UCSD-AML1 (cell line): ENCODE data around the gene KHDC4.
"Not testable (repeated sequence)": the region's sequence is repeated elsewhere in the genome, so short reads cannot be mapped to it uniquely, and the experiment has no call there.

Experiments
- DNase-seq: peaks from one replicate; lab custom pipeline; 2025; ENCODE audit not compliant: unreplicated experiment; lab: John Stamatoyannopoulos, UW

The KHDC4 gene

DNA sequence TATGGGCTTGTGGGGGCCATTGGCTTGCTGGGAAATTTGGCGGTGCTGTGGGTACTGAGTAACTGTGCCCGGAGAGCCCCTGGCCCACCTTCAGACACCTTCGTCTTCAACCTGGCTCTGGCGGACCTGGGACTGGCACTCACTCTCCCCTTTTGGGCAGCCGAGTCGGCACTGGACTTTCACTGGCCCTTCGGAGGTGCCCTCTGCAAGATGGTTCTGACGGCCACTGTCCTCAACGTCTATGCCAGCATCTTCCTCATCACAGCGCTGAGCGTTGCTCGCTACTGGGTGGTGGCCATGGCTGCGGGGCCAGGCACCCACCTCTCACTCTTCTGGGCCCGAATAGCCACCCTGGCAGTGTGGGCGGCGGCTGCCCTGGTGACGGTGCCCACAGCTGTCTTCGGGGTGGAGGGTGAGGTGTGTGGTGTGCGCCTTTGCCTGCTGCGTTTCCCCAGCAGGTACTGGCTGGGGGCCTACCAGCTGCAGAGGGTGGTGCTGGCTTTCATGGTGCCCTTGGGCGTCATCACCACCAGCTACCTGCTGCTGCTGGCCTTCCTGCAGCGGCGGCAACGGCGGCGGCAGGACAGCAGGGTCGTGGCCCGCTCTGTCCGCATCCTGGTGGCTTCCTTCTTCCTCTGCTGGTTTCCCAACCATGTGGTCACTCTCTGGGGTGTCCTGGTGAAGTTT is 7.8 kb upstream of the KHDC4 start:
- DNase-seq, result no peak

- DNase-seq, result peak; percentile 73
Measured at GRCh38 chr1:155940993-155941844, 7.0 kb upstream of the KHDC4 start, which contains the start of gene RXFP4. Gene RXFP4 (plus strand): TSS chr1:155941638. CDS start chr1:155941710, 72 bp downstream.

DNA sequence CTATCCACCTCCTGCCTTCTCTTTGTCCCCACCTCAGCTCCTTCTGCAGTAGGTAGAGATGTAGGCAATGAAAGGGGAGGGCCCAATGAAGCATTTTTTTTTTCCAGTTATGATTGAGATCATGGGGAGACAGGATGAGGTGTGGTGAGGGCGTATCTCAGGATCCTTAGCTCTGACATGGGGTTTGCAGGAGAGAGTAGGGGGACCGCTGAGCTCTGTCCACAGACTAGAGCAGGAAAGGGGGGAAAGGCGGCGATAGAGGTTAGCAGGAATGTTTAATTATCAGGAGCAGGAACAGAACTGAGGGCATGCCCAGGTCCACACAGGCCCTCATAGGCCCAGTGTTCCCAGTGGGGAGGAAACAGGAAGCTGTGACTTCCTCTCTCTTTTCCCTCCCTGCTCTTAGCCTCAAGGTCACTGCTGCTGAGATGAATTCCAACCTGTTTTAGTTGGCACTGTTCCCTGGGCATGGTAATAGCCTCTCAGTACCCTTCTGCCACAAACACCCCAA is 6.3 kb upstream of the KHDC4 start:
- peak; percentile 61 for DNase-seq

GRCh38 chr1:155938220-155938627 is 4.0 kb upstream of the KHDC4 start:
- no peak for DNase-seq

DNA sequence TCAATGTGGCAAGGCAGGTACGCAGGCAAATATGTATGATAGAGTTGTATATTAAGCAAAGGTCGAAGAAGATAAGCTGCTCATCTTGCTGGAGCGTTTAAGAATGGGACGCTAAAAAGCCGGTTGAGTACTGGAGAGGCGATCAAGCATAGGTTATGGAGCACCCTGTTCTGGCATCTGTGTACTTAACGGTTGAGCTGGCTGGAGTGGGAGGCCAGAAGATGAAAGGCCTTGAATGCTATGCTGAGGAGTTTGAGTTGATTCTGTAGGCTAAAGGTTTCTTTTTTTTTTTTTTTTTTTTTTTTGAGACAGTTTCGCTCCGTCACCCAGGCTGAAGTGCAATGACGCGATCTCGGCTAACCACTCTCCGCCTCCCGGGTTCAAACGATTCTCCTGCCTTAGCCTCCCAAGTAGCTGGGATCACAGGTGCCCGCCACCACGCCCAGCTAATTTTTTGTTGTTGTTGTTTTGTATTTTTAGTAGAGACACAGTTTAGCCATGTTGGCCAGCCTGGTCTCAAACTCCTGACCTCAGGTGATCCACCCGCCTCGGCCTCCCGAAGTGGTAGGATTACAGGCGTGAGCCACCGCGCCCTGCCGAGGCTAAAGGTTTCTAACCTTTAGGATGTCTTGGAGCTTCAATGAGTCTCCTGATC is 850 bp upstream of the KHDC4 start:
- DNase-seq, result no peak

DNA sequence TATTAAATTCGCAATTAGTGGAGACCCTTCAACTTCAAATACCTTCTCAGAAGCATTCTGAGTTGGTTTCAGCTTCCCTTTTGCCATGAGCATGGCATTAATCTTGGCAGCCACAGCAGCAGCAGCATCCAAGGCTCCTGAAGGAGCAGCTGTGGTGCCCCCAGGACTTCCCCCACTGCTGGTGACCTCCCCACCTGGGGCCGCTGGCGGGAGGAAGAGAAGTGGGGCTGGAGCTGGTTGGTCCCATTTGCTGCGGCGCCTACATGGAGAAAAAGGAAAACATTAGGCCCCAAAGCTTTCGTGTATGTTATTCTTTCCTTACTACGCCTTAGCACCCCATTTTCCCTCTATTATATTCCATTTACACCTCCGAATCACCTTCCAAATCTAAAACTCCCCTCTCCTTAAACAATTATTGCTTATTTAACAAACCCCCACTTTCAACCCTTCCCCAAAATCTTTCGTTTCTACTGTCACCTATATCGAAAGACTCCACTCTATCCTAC is 569 bp downstream of the KHDC4 start:
- DNase-seq, result no peak

DNA sequence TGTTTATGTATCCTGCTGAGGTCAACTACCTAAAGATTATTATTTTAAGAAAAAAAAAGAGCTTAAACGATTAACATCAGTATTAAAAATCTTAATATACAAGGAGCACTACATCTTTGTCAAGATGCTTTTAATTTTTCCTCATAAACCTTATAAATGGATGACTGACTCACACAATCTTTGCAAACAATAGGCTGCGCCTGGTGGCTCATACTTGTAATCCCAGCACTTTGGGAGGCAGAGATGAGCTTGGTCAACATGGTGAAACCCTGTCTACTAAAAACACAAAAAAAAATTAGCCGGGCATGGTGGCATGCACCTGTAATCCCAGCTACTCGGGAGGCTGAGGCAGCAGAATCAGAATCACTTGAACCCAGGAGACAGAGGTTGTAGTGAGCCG is 1.7 kb downstream of the KHDC4 start:
- DNase-seq, result no peak

- no peak for DNase-seq
Measured at GRCh38 chr1:155932081-155932480, 2.1 kb downstream of the KHDC4 start.

DNA sequence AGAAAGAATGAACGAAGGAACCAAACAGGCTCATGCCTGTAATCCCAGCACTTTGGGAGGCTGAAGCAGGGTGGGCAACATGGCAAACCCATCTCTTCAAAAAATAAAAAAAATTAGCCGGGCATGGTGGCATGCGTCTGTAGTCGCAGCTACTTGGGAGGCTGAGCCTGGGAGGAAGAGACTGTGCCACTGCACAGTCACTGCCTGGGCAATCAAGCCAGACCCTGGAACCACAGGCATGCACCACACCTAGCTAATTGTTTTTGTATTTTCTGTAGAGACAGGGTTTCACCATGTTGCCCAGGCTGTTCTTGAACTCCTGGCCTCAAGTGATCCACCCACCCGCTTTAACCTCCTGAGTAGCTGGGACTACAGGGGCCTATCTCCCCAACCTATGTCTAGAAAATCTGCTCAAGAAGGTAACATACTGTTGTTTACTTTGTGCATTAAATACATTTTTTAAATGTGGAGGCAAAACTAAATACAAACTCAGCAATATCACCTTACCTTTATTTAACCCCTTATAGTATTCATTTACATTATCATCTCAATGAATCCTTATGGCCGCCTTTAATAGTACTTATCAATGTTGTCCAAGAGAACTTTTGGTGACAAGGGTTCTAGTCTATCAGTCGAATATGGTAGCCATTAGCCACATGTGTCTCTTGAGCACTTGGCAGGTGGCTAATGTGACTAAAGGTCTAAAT is 2.7 kb downstream of the KHDC4 start:
- no peak for DNase-seq

DNA sequence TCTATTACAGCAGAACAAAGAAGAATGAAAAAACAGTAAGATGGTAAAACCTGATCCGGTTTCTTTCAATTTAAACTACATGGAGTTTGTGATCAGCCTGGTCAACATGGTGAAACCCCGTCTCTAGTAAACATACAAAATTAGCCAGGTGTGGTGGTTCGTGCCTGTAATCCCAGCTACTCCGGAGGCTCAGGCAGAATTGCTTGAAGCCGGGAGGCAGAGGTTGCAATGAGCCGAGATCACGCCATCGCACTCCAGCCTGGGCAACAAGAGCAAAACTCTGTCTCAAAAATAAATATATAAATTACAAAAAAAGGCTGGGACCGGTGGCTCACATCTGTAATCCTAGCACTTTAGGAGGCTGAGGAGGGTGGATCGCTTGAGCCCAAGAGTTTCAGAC is 3.5 kb downstream of the KHDC4 start:
- not testable (repeated sequence) for DNase-seq

GRCh38 chr1:155929057-155929456 is 5.2 kb downstream of the KHDC4 start:
- DNase-seq, result no peak

DNA sequence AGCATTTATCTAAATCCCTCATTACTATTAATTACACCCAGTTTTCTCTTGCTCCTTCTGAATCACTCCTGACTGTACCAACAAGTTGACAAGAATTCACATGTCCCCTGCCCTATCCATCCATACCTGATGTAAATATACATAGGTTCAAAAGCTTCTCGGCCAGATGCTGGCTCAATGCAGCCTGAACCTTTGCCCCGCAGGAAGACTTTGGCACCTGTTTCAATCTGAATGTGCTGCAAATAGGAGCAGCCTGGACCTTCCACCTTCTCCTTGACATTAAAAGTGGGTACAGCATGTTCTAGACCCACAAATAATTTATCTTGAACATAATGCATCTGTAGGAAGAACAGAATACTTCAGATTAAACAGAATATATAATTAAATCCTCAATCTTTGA is 8.7 kb downstream of the KHDC4 start:
- no peak for DNase-seq

GRCh38 chr1:155920717-155921116 is 13.5 kb downstream of the KHDC4 start:
- DNase-seq, result no peak

DNA sequence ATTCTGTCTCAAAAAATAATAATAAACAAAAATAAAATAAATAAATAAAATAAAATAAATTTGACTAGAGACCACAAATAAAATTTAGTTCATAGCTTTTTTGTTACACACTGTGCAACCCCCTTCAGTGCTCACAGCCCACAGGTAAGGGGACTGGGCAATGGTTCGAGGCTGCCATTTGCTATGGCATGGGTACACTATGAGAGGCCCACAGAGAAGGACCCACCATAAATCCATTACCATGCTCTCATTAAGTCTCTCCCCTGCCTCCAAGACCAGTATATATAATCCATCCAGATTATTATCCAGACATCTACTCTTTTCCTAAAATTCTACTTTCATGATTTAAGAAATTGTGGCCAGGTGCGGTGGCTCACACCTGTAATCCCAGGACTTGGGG is 14.4 kb downstream of the KHDC4 start:
- no peak for DNase-seq

- no peak for DNase-seq
Measured at GRCh38 chr1:155918660-155919059, 15.6 kb downstream of the KHDC4 start.

DNA sequence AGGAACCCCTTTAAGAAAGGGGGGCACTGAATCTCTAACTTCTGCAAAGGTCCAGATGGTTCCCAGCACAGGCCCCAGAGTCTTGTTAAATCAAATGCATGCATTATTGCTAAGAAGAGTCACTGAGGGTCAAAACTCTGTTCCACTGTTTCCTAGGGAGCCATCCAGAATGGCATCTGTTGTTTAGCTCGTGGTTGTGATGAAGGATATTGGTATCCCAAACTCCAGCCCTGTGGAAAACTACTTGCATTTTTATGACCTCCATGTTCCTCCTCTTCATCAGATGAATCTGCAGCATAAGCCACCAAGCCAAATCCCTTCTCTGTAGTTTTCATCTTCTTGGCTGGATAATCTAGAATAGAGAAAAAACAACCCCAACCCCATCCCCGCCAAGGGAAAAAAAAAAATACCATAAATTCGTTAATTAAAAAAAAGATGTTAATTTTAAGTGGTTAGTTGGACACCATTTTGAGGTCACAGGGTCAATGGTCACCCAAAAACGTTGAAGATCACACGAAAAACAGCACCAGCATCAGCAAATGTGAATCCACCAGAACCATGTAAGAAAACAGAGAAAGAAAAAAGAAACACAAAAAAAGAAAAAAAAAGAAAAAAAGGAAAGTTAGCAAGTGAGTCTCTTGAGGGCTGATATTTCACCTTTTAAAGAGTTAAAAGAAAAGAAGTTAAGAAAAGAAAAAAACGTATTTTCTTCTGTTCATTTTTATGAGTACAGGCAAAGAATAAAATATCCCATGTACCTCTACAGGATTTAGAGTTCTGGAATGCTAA is 20.1 kb downstream of the KHDC4 start:
- DNase-seq, result no peak

GRCh38 chr1:155912056-155912536 is 22.1 kb downstream of the KHDC4 start:
- no peak for DNase-seq

DNA sequence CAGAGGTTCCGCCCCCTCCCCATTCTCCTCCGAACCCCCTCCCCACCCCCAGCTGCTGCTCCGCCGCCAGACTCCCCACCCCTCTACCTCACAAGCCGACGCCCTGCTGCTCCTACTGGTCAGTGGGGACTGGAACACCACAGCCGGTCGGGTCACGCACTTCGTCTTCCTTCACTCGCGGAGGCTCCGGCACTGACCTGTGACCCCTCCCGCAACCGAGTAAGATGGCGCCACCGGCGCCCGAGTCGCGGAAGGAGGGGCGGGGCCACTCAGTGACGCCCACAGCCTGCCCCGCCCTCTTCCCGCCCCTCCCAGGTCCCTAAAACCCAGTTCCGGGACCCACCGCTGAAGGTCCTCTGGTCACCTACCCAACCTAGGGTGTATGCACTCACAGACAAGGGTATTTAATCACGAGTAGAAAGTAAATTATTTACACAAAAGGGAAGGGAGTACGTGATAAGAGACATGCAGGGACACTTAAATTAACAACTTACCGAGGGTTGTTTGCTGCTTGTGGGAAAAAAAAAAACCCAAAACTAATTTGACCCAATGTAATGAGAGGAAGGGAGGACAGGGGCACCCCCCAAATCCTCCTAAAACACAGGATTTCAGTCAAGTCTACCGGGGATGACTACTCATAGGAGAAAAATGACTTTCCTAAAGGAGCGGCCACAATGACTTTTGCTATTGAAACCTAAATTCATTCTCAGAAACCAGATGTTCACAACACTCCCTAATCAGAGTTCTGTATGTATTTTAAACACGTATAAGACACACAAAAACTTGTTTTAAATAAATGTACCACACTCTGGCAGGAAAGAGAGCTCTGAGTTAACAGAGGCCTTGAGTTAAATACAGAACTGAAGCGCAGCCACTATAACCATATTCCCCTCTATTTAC is 22.8 kb downstream of the KHDC4 start, which contains the start of gene RIT1:
Gene RIT1, minus strand, starts transcription at position 194 of the 900 bp plus-strand sequence. CDS start 588 bp downstream, outside the sequence.
- peak; percentile 91 for DNase-seq
